Ovary (tissue), 3 donors: ENCODE data around the gene PDSS2.

ENCODE experiments used
- EP300 ChIP-seq: sonication (generic); formaldehyde crosslinking; IDR thresholded peaks from one replicate; pipeline ENCODE4 v1.6.1; 2017; ENCODE audit warnings: antibody characterized with exemption
- POLR2A ChIP-seq: fragments of 450-650 bp; IDR thresholded peaks from one replicate; pipeline ENCODE4 v1.6.1; 2017; ENCODE audit warnings: antibody characterized with exemption, mild to moderate bottlenecking, moderate library complexity
- TF ChIP-seq, protein P1 (sequence below), 3 donors: fragments of 450-650 bp in 2 of 3; fragments of 200-600 bp in 1 of 3; IDR thresholded peaks; one replicate each; pipeline versions ENCODE4 v1.5.1 to v1.8.0; 2016 to 2022; ENCODE audit warnings: antibody characterized with exemption in 3 of 3, mild to moderate bottlenecking in 1 of 3
- donor health status: DM: no; HTN: no; CAD: no.

DNA sequence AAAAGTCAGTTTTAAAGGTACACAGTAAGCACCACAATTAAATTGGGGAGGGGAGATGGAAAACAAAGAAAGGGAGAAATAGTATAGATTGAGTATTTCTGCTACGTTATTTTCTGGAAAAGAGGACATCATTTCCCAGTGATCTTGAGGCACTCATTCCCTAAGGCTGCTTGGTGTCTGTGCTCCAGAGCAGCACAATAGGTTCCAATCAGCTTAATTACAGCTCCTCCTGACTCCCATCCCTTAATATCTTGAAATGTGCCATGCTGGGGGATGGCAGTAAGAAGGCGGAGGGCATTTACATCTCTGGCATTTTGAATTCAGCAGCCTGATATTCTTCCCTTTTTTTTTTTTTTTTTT is 304.6 kb downstream of the PDSS2 start:
- TF ChIP-seq, protein P1, sequence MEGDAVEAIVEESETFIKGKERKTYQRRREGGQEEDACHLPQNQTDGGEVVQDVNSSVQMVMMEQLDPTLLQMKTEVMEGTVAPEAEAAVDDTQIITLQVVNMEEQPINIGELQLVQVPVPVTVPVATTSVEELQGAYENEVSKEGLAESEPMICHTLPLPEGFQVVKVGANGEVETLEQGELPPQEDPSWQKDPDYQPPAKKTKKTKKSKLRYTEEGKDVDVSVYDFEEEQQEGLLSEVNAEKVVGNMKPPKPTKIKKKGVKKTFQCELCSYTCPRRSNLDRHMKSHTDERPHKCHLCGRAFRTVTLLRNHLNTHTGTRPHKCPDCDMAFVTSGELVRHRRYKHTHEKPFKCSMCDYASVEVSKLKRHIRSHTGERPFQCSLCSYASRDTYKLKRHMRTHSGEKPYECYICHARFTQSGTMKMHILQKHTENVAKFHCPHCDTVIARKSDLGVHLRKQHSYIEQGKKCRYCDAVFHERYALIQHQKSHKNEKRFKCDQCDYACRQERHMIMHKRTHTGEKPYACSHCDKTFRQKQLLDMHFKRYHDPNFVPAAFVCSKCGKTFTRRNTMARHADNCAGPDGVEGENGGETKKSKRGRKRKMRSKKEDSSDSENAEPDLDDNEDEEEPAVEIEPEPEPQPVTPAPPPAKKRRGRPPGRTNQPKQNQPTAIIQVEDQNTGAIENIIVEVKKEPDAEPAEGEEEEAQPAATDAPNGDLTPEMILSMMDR (IDR thresholded peaks at IDR 0.05): no peak
- TF ChIP-seq POLR2A: no peak
- no peak for TF ChIP-seq EP300
